NOMO-1 (cell line): Measurements from ENCODE around the gene GLRA1.
"Not testable (repeated sequence)": the region's sequence is repeated elsewhere in the genome, so short reads cannot be mapped to it uniquely, and the experiment has no call there.

Experiments used
- DNase-seq, 2 experiments: peaks; one replicate each; lab custom pipeline; 2025; ENCODE audit not compliant: unreplicated experiment in 2 of 2; lab: John Stamatoyannopoulos, UW

The GLRA1 gene

DNA sequence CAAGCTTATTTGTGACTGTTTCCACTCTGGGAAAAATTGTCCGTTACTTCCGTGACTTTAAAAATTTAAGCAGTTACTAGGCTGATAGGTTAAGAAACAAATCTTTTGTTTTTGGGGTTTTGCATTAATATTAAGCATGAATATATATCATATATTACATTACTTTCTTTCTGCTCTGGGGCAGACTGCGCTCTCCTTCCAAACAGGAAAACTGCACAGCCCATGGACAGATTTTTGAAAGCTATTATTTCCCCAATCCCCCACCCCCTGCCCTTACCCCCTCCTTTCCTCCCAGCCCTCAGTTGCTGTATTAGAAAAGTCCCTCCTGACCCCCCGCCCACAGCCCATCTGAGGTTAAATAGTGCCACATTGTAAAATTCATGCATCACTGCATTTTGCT, 102.5 kb downstream of the GLRA1 start:
- DNase-seq: no peak

DNA sequence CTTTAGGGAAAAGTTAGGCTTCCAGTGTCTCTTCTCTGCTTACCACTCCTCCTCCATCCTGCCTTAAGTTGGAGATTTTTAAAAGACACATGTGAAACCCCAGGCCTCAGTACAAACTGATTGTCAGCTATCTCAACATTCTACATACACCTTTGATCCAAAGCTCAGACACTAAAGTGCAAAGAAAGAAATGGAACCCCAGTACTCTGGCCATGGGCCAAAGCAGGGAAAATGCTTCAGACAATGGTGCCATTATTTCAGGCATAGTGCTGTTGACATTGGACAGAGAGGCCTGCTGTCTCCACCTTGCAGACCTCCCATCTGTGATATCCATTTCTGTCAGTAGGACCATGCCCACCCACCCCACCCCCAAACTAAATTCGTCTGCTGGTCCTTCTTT, 103.7 kb downstream of the GLRA1 start:
- DNase-seq: no peak

DNA sequence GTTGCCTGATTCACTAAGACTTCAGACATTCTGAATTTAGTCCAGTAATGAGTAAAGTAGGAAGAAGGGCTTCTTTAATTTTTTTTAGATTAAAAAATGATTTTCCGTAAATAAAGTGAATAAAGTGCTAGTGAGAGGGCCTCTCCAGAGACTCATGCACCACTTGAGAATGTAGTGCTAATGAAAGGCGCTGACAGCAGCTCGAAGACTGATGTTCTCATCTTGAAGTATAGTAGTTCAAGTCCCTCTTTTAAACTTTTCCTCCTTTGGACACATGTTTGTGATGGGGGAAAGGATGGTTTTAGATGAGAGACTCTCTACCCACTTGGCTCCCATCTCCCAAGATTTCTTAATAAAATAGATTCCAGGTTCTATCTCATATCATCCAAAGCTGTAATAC, 104.4 kb downstream of the GLRA1 start:
- no peak for DNase-seq

DNA sequence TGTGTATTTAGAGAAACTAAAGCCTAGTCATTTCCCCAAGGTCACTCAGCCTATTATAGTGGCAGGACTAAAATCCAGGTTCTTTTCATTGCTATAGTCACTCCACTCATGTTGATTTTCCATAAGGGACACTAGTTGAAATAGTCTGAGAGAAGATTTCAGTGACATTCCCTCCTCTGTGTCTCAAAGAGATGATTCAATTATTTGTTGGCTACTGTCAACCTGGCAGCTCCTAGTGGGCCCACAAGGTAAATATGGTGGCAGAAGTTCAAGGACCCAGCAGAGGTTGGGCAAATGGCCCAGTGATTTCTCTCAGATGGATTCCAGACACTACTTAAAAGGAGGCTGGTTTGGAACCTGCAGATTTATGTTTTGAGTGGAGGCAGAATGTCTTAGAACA, 104.8 kb downstream of the GLRA1 start:
- no peak for DNase-seq

DNA sequence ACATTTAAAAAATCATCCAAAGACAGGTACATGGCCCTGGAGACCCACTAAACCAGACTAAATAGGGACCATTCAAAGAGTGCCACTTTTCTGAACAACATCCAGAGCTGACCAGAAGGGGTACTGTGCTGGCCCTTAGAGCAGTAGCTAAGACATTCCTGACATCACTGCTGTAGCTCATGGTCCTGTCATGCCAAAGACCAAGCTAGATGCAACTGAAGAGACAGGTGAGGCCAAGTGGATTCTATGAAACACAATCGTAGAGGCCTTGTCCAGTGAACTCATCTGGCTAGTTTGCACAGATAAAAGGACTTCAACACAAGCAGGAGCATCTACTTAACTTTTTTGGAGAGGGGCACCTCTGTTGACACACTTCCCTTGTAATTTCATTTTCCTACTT, 109.6 kb downstream of the GLRA1 start:
- DNase-seq: no peak

DNA sequence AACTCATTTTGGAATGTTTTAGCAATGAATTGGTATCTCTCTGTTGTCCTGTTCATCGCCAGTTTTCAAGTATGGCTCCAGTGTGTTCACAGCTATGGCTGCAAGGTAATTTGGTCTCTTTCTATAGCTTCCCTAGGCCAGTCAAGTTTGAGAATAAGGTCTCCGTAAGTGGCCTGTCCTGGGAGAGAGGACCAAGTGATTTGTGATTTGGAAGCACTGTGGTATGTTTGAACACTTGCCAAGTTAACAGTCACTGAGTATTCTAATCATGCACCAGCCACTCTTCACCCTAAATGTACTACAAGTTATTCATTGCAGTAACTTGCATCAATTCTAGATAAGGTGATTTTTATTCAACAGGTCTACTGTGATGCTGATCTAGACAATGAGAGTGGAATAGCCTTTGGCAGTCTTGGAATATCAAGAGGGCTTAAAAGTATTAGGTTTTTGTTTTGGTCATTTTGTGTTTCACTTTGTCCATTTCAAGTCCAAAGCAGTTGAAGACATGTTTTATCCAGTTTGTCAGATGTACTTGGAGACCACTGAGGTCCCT, 111.8 kb downstream of the GLRA1 start:
- no peak for DNase-seq

DNA sequence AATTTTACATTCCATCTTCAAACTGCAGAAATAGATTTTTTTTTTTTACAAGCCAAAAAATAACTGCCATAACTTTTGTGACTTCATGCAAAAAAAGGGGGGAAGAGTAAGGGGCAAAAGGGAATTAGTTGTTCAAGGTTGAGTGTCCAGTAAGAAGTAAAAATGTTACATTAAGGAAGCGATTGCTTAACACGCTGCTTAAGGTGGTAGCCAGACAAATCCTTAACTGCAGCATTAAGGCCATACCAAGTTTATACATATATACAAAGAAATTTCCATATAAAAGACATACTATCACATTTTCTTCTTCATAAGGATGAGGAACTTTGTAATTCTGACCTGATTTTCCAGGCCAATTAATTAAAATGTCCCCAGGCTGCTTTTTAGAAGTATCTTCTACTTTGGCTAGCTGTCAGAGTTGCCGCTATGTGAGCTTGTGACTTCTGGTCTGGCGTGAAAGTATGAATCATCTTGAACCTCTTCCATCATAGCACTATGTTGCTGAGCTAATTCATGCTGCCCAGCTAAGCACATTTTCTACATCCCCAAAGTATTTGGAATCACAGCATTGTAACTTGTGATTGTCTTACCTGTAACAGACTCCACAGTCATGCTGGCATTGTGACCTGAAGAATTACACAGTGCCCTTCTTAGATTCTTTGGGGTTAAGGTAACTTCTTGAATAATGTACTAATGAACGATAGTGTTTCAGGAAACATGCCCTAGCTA, 112.9 kb downstream of the GLRA1 start:
- no peak for DNase-seq

DNA sequence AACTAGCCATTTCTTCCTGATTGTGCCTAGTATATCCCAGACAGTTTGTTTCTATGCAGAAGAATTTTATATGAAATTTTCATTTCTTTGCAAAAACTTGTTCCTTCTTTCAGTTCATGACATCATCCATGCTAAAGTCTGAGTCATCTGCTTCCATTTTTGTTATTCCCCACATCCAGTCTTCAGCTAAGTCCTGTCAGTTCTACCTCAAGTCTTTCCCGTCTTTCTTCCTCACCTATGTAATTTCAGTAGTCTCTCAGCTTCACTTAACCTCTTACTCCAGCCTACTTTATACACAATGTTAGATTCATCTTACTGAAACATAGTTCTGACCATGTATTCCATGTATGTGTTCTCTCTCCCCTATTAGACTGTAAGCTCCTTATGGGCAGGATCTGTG, 113.8 kb downstream of the GLRA1 start:
- DNase-seq: no peak

DNA sequence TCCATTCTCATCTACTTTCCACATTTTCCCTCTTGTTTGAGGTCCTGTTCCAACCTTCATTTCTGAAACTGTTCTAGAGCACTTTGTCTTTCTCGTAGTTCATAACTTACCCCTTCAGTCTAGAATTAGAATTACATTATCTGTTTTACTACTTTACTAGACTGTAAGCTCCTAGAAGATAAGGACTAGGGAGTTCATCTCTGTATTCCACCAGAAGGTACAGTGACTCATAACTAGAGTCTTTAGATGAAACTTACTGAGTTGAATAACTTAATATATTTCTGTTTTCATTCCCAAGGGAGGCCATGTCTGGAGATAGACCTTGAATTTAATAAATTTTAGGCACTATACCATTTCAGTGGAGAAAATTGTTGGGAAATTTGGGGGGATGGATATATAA, 114.2 kb downstream of the GLRA1 start:
- no peak for DNase-seq

DNA sequence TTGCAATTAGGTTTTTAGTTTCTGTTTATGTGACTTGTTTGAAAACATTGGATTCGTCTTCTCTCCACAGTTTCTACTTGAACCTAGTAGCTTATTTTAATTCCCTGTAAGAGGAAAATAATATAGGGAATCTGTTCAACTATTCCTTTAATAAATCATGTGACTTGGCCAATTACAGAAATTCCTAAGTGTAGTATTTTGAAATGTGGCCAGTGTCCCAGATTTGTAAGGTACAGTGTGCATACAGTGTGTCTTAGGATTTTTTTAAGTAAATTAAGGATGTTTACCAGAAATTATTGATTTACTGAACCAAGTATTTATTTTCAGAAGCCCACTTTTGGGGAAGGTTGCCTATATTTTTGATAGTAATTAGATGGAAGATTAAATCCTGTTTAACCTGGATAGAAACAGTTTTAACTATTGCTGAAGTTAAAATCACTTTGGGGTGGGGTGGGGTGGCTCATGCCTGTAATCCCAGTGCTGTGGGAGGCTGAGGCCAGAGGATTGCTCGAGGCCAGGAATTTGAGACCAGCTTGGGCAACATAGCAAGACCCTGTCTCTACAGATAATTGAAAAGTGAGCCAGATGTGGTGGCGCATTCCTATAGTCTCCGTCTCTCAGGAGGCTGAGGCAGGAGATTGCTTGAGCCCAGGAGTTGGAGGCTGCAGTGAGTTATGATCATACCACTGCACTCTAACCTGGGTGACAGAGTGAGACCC, 116.0 kb downstream of the GLRA1 start:
- no peak for DNase-seq

DNA sequence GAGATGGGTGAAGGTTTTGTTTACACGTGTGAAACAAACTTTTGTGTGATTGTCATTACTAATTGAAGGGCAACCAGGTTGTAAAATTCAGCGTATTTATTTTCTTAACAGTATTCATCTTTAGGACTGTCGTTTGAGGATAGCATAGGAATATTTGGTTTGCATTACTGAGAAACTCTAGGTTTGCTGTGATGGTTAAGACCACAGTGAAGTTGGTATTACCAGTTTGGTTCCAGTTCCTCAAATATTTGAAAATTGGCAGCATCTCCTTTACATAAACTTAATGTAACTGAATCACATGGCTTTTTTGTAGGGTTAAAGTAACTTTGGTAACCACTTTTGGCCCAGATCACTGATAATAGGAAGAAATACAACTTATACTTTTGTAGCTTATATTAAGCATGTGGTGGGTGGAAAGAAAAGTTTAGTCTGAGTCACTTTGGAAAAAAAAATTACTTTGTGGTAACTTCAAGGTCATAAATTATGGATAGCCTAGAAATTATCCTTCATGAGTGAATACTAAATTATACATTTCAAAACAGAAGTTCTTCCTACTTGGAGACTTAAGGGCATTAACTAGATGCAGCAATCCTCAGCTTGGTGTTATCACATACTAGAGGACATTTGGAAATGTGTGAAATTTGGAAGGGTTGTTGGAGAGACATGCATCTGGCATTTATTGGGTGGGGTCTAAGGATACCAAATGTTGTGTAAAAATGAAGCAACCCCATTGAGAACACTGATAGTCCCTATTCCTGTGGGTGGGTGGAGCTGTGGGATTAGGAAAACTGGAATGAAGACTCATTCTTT, 119.0 kb downstream of the GLRA1 start:
- DNase-seq: peak in 1 of 2 experiments; percentile 25

DNA sequence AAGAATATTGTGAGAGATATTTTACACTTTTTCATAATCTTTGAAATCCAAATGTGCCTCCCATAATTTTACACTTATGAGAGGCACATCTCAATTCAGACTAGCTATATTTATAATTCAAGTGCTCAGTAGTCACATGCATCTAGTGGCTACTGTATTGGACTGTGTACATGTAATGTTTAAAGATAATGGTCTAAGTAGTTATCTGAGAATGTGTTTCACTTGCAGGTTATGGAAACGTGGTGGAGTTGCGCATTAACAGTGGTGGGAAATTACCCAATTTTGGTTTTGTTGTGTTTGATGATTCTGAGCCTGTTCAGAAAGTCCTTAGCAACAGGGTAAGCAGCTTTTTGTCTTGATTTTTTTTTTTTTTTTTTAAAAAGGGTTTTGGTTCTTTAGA, 124.1 kb downstream of the GLRA1 start:
- DNase-seq: peak in 1 of 2 experiments; percentile 28

DNA sequence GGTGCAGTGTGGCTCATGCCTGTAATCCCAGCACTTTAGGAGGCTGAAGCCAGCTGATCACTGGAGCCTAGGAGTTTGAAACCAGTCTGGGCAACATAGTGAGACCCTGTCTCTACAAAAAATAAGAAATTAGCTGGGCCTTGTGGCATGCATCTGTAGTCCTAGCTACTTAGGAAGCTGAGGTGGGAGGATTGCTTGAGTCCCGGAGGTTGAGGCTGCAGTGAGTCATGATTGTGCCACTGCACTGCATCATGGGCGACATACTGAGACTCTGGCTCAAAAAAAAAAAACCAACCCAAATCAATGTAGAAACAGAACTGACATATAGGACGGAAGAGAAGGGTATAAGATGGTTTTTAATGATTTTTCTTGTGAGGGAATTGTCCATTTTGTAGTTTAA, 125.2 kb downstream of the GLRA1 start:
- DNase-seq: no peak

DNA sequence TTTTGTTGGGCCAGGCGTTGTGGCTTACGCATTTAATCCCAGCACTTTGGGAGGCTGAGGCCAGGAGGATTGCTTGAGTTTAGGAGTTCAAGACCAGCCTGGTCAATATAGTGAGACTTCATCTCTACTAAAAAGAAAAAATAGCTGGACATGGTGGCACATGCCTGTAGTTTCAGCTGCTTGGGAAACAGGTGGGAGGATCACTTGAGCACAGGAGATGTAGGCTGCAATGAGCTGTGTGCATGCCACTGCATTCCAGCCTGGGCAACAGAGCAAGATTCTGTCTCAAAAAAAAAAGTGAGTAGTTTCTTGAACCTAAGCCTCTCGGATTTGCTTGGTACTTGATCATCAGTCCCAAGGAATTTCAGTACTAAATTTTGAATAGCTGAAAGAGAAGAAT, 126.0 kb downstream of the GLRA1 start:
- DNase-seq: no peak

DNA sequence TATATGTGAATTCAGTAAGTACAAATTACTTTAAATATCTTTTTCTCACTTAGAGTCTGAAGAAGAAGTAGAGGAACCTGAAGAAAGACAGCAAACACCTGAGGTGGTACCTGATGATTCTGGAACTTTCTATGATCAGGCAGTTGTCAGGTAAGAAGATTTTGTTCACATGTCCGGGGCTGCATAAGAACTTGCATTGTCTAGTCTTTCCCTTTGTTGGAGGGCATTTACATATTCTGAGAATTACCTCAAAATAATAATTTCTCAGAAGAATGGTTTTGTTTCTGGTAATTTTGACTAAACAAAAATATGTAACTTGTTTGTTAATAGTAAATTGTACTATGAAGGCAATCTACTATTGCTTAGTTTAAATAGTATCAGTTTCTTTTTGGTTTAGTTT, 129.2 kb downstream of the GLRA1 start:
- no peak for DNase-seq

DNA sequence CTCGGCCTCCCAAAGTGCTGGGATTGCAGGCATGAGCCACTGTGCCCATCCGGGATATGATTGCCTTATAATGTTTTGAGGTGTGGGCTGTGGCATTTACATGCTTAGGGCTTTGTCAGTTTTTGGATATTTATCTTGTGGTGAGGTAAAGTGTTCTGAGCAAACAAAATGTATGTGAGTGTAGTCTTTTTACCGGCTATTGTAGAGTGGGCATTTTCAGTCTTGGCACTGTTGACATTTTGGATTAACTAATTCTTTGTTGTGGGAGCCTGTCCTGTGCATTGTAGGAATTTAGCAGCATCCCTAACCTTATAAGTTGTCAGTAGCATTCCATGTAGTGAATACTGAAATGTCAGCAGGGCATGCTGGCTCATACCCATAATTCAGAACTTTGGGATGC, 131.3 kb downstream of the GLRA1 start:
- DNase-seq: no peak

DNA sequence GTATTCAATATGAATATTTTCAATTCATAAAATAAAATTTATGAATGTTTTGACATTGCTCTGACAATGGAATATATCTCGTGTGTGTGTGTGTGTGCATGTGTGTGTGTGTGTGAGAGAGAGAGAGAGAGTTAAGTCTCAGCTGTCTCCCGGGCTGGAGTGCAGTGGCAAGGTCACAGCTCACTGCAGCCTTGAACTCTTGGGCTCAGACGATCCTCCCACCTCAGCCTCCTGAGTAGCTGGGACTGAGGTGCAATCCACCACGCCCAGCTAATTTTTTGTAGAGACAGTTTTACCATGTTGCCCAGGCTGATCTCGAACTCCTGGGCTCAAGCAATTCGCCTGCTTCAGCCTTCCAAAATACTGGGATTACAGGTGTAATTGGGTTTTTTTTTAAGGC, 136.8 kb downstream of the GLRA1 start:
- no peak for DNase-seq

DNA sequence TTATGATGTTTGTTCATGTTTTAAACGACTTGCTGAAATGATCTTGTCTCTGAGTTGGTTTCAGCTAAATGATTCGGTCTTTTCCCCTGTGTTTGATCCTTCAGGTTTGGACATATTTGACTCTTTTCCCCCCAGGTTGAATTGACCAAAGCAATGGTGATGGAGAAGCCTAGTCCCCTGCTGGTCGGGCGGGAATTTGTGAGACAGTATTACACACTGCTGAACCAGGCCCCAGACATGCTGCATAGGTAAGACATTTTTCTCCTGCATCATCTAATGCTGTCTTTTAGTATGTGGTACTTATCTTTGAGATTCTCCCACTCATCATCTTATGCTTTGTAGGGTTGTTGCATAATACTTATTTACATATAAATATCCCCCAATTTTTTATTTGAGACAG, 138.2 kb downstream of the GLRA1 start:
- no peak for DNase-seq

DNA sequence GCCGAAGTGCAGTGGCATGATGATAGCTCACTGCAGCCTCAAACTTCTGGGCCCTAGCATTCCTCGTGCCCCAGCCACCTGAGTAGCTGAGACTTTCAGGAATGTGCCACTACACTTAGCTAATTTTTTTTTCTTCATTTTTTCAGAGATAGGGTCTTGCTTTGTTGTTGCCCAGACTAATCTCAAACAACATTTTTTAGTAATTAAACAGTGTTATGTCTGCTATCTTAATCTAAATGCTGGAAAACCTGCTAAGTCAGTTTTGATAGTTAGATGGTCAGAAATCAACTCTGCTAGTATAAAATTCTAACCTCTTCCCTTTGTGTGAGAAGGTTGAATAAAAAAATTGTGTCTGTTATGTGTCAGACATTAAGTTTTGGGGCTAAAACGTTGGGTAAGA, 140.5 kb downstream of the GLRA1 start:
- no peak for DNase-seq

DNA sequence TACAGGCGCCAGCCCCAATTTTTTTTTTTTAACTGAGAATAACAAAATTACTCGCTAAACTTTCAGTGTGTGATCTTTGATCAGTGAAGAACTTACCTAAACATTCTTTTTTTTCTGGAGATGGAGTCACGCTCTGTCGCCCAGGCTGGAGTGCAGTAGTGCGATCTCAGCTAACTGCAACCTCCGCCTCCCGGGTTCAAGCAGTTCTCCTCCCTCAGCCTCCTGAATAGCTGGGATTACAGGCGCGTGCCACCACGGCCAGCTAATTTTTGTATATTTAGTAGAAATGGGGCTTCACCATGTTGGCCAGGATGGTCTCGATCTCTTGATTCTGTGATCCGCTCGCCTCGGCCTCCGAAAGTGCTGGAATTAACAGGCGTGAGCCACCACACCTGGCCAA, 141.0 kb downstream of the GLRA1 start:
- DNase-seq: not testable (repeated sequence)

DNA sequence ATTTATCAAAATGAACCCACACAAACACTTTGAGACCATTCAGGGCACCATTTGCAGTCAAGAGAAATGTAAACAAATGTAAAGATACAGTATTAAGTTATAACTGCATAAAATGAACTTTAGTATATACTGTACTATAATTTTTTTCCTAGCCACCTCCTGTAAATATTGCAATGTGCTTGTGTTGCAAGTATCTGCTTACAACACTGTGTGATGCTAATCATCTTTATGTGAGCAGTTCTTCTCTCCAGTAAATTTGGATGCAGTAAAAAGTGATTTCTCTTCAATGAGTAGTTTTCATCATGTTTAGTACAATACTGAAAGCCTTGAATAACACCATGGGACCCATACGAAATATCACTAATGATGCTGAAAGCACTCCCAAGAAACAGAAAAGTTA, 143.4 kb downstream of the GLRA1 start:
- no peak for DNase-seq
